GM12891 (cell line): ENCODE measurements around the gene CEP120.

Experiments
- SPI1 ChIP-seq: IDR thresholded peaks from 2 replicates; pipeline ENCODE4 v1.6.1; 2011; ENCODE audit warnings: low read depth, low read length, control low read depth
- TAF1 ChIP-seq: IDR thresholded peaks from 2 replicates; pipeline ENCODE4 v1.6.1; 2011; ENCODE audit warnings: low read depth, low read length, control low read depth

DNA sequence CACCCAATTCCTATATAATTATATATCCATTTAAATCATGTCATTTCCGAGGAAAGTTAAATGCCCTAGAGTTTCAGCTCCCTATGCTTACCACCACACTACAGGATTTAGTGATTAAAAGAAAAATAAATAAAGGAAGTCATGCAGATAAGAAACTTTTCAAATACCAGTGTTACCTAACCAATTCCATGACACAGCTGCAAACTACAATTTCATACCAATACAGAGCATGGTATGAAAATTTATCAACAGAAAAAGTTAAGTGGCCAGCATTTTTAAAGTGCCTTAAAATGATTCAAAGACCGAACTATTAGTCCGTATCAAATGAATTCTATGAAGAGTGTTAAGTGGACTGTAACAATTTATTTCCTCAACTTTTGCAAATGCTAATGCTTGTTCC is 35.9 kb downstream of the CEP120 start:
- TF ChIP-seq TAF1 (no peak), SPI1 (no peak)
